HG03196 (cell line): Measurements from ENCODE around the gene ZNRF3.
"Not testable (repeated sequence)": the region's sequence is repeated elsewhere in the genome, so short reads cannot be mapped to it uniquely, and the experiment has no call there.

Experiments
- ATAC-seq: cut with Tn5 transposase; IDR thresholded peaks from one replicate; pipeline ENCODE4 v1.9.1; 2021; ENCODE audit not compliant: unreplicated experiment

The ZNRF3 gene

GRCh38 chr22:28882878-28883656 lies at the start of gene ZNRF3:
ZNRF3 (plus strand) TSS chr22:28883572; CDS start chr22:28883767, 195 bp downstream.
- peak; percentile 55 for ATAC-seq

GRCh38 chr22:28835630-28836189 lies 47.7 kb upstream of the ZNRF3 start:
- no peak for ATAC-seq

- ATAC-seq, result no peak
Measured at GRCh38 chr22:28837640-28838039, 45.7 kb upstream of the ZNRF3 start.

- no peak for ATAC-seq
Measured at GRCh38 chr22:28838971-28839370, 44.4 kb upstream of the ZNRF3 start.

- ATAC-seq, result no peak
Measured at GRCh38 chr22:28841111-28841510, 42.3 kb upstream of the ZNRF3 start.

GRCh38 chr22:28843633-28844032 lies 39.7 kb upstream of the ZNRF3 start:
- ATAC-seq, result no peak

- not testable (repeated sequence) for ATAC-seq
Measured at GRCh38 chr22:28844277-28844676, 39.1 kb upstream of the ZNRF3 start.

GRCh38 chr22:28846994-28847393 lies 36.4 kb upstream of the ZNRF3 start:
- no peak for ATAC-seq

- no peak for ATAC-seq
Measured at GRCh38 chr22:28855355-28856094, 27.8 kb upstream of the ZNRF3 start.

GRCh38 chr22:28856095-28856455 lies 27.3 kb upstream of the ZNRF3 start:
- no peak for ATAC-seq

- no peak for ATAC-seq
Measured at GRCh38 chr22:28857288-28857687, 26.1 kb upstream of the ZNRF3 start.

- no peak for ATAC-seq
Measured at GRCh38 chr22:28864878-28865596, 18.3 kb upstream of the ZNRF3 start.

GRCh38 chr22:28867191-28867590 lies 16.2 kb upstream of the ZNRF3 start:
- ATAC-seq, result no peak

GRCh38 chr22:28868389-28868788 lies 15.0 kb upstream of the ZNRF3 start:
- not testable (repeated sequence) for ATAC-seq

GRCh38 chr22:28869736-28870135 lies 13.6 kb upstream of the ZNRF3 start:
- no peak for ATAC-seq

- no peak for ATAC-seq
Measured at GRCh38 chr22:28873183-28873963, 10.0 kb upstream of the ZNRF3 start.

GRCh38 chr22:28874061-28874460 lies 9.3 kb upstream of the ZNRF3 start:
- no peak for ATAC-seq

- no peak for ATAC-seq
Measured at GRCh38 chr22:28874811-28875320, 8.5 kb upstream of the ZNRF3 start.

- ATAC-seq, result no peak
Measured at GRCh38 chr22:28882545-28882877, 861 bp upstream of the ZNRF3 start.

- ATAC-seq, result no peak
Measured at GRCh38 chr22:28883657-28883916, 215 bp downstream of the ZNRF3 start.
